OCI-M2 (cell line): ENCODE results near the gene CRISPLD2.

Experiments used
- DNase-seq: peaks from one replicate; lab custom pipeline; 2025; ENCODE audit not compliant: unreplicated experiment; lab: John Stamatoyannopoulos, UW

Gene CRISPLD2

GRCh38 chr16:84819644-84820304 is at the start of gene CRISPLD2:
CRISPLD2 (plus strand) TSS chr16:84819985; CDS start chr16:84838496, 18,511 bp downstream.
- DNase-seq, result peak; percentile 35

- no peak for DNase-seq
Observed at GRCh38 chr16:84773312-84773711, 46.5 kb upstream of the CRISPLD2 start.

GRCh38 chr16:84774810-84775209 is 45.0 kb upstream of the CRISPLD2 start:
- DNase-seq, result no peak

GRCh38 chr16:84775262-84775810 is 44.4 kb upstream of the CRISPLD2 start:
- DNase-seq, result no peak

- DNase-seq, result no peak
Observed at GRCh38 chr16:84777435-84777834, 42.4 kb upstream of the CRISPLD2 start.

GRCh38 chr16:84778720-84779119 is 41.1 kb upstream of the CRISPLD2 start:
- no peak for DNase-seq

GRCh38 chr16:84780063-84780462 is 39.7 kb upstream of the CRISPLD2 start:
- DNase-seq, result no peak

- DNase-seq, result no peak
Observed at GRCh38 chr16:84780544-84781376, 39.0 kb upstream of the CRISPLD2 start.

GRCh38 chr16:84782846-84783245 is 36.9 kb upstream of the CRISPLD2 start:
- no peak for DNase-seq

GRCh38 chr16:84785843-84786581 is 33.8 kb upstream of the CRISPLD2 start:
- no peak for DNase-seq

GRCh38 chr16:84786605-84787262 is 33.1 kb upstream of the CRISPLD2 start:
- no peak for DNase-seq

GRCh38 chr16:84787263-84787622 is 32.5 kb upstream of the CRISPLD2 start:
- no peak for DNase-seq

- DNase-seq, result no peak
Observed at GRCh38 chr16:84788920-84789391, 30.8 kb upstream of the CRISPLD2 start.

GRCh38 chr16:84789431-84789830 is 30.4 kb upstream of the CRISPLD2 start:
- DNase-seq, result no peak

GRCh38 chr16:84790301-84790700 is 29.5 kb upstream of the CRISPLD2 start:
- DNase-seq, result no peak

- DNase-seq, result no peak
Observed at GRCh38 chr16:84791088-84791487, 28.7 kb upstream of the CRISPLD2 start.

GRCh38 chr16:84791501-84791900 is 28.3 kb upstream of the CRISPLD2 start:
- no peak for DNase-seq

GRCh38 chr16:84794186-84794585 is 25.6 kb upstream of the CRISPLD2 start:
- no peak for DNase-seq

GRCh38 chr16:84794626-84795025 is 25.2 kb upstream of the CRISPLD2 start:
- DNase-seq, result no peak

- no peak for DNase-seq
Observed at GRCh38 chr16:84795329-84796053, 24.3 kb upstream of the CRISPLD2 start.
